ENCODE data around the gene AEBP2.
"Not testable (repeated sequence)": the region's sequence is repeated elsewhere in the genome, so short reads cannot be mapped to it uniquely, and the experiment has no call there.

AEBP2 gene

DNA sequence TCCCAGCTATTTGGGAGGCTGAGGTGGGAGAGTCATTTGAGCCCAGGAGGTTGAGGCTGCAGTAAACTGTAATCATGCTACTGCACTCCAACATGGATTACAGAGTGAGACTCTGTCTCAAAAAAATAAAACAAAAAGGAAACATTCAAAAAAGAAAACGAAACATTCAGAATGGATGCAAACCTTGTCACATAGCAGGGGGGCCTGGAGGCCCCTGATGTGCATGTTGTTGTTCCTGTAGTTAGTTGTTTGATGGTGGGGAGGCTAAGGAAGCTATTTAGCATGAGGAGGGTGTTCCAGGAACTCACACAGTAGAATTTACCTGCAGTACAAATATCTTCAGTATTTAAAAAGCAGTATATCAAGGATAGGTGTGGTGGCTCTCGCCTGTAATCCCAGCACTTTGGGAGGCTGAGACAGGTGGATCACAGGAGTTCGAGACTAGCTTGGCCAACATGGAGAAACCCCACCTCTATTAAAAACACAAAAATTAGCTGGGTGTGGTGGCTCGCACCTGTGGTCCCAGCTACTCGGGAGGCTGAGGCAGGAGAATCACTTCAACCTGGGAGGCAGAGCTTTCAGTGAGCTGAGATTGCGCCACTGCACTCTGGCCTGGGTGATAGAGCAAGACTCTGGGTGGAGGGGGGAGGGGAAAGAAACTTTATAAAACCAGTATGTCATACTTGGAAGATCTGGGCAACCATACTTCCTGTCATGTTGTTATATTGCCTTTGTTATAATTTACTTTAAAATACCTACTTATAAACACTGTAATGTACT lies 17.6 kb upstream of the AEBP2 start:
- no peak for DNase-seq

DNA sequence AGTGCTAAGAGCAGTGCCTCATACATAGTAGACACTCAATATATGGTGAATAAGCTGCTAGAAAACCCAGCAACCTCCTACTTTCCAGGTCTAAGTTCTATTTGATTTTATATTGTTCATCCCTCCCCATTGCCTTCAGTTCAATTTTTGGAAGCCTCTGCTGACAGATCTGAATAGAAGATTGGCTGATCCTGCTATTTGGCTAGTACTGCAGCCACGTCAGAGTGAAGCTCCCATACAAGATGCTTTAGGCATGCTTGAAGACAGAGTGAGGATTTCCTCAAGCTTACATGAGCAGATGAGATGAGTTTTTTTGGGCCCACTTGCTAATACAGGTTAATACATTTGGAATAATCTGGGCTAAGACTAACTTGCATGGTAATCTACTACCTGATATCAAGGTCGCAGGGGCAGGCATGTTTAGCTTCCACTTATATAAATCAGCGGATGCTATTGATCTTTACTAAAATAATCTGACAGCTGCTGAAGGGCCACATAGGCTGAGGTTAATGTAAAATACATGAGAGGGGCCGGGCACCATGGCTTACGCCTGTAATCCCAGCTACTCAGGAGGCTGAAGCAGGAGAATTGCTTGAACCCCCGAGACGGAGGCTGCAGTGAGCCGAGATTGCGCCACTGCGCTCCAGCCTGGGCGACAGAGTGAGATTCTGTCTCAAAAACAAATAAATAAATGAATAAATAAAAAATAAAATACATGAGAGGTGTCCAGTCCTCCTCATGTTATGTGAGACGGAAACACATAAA lies 15.9 kb upstream of the AEBP2 start:
- no peak for DNase-seq

DNA sequence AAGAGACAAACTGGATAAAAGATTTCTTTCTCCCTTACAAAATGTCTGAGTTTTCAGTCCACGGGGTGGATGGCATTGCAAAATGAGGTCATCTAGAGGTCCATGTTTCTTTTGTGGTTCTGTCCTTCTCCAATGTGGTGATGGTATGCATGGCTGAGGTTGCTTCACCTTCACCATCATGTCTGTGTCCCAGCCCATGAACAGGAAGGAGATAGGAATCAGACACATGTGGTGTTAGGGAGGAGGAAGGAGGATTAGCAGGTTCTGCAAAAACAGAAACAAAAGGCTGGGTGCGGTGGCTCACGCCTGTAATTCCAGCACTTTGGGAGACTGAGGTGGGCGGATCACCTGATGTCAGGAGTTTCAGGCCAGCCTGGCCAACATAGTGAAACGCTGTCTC lies 11.0 kb upstream of the AEBP2 start:
- DNase-seq, result no peak

DNA sequence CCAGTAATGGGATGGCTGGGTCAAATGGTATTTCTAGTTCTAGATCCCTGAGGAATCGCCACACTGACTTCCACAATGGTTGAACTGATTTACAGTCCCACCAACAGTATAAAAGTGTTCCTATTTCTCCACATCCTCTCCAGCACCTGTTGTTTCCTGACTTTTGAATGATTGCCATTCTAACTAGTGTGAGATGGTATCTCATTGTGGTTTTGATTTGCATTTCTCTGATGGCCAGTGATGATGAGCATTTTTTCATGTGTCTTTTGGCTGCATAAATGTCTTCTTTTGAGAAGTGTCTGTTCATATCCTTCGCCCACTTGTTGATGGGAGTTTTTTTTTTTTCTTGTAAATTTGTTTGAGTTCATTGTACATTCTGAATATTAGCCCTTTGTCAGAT lies 9.8 kb upstream of the AEBP2 start:
- not testable (repeated sequence) for DNase-seq

DNA sequence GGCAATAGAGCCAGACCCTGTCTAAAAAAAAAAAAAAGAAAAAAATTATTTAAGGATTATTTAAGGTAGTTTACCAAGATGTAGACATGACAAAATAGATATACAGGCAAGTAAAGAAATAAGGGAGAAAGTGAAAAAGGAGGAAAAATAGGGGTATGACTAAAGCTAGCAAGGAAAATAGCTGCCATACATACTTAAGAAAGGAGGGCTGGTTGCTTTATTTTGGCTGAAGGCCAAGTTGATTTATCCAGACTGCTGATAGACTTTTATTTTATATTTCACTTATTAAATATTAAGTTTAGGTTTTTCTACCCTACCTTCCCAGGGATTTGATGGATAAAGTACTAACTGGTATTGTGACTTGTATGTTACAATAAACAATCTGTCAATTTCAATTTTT lies 8.3 kb upstream of the AEBP2 start:
- no peak for DNase-seq

DNA sequence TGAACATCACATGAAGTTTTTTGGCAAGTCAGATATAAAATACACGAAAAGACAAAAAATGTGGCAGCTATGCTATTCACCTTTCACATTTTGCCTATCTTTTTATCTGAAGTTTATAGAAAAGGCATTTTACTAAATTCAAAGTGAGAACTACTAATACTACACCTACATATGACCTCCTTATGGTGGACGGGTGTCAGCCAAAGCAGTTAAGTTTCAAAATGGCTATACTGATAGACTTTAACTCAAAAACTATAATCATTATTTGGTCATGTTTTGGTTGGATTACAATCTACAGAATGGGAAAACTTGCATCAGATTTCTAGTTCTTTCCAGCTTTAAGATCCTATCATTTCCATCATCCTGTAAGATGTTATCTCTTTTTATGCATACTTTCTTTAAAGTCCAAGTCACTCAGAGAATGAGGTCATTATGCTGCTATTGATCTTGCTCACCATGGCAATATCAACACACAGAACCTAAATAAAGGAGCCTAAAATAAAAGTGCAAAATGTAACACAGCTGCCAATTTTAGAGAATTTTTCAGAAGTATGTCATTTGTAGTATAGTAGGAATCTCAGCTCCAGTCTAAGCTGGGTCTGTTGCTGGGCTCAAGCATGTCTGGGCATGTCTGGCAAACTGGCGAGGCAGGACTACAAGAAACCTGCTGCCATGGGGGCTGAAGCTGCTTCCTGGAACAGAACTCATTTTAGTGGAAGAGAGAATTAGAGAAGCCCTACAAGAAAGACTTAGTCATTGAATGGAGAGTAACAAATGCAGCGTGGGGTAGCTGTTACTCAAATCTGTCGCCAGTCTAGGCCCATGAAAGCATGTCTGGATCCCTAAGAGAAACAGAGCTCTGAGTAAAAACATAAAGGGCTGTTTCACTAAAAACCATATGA lies 7.6 kb upstream of the AEBP2 start:
- DNase-seq, result no peak

DNA sequence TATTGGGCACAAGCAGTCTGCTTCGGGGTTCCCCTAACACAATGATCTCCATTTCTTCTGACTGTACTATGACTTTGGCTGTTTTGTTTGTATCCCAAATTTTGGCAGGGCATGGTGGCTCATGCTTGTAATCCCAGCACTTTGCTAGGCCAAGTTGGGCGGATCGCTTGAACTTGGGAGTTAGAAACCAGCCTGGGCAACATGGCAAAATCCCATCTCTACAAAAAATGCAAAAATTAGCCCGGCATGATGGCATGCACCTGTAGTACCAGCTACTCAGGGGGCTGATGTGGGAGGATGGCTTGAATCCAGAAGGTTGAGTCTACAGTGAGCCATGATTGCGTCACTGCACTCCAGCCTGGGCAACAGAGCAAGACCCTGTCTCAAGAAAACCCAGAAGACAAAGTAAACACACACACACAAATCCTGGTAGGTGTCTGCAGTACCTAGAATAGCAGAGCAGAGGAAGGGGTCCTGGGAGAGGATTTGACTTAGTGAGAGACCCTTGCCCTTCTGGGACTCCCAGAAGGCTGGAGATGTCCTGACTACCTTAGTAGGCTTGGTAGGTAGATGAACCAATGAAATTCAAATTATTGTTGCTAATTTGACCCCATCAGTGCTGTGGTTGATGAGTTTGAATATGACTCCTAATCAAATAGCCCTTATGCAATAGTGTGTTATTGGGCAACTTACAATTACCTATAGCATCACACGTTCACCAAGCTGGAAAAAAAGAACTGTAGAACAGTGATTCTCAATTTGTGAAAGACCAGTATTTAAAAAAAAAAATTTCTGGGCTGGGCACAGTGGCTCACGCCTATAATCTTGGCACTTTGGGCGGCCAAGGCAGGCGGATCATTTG lies 6.8 kb upstream of the AEBP2 start:
- no peak for DNase-seq

DNA sequence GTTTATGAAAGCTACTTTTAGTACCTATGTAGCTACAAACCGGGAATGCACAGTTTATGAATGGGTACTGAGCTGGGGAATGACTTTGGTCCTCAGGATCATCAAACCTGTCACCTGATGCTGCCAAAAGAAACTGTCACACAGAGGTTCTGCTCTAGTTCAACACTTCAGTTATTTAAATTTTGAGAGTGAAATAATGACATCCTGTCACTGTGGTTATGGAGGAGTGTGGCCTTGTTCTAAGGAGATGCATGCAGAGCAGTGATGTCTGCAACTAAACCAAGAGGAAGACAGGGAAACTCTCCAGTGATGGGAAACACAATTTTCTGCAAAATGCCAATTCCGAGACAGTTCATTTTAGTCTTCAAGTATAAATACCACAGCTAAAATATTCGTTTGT lies 4.8 kb upstream of the AEBP2 start:
- no peak for DNase-seq

DNA sequence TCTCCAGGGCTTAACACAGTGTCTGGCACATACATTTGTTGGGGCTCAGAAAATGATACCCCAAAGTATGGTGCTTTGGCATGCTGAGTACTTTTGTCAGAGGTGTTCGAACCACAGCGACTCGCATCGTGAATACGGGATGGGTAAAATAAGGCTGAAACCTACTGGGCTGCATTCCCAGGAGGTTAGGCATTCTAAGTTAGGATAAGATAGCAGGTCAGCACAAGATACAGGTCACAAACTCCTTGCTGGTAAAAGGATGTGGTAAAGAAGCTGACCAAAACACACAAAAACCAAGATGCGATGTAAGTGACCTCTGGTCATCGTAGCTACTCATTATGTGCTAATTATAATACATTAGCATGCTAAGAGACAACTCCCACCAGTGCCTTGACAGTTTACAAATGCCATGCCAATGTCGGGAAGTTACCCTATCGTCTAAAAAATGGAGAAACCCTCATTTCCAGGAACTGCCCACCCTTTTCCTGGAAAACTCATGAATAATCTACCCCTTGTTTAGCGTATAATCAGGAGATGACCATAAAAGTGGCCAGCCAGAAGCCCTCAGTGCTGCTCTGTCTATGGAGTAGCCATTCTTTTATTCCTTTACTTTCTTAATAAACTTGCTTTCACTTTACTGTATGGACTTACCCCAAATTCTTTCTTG lies 3.3 kb upstream of the AEBP2 start:
- no peak for DNase-seq

DNA sequence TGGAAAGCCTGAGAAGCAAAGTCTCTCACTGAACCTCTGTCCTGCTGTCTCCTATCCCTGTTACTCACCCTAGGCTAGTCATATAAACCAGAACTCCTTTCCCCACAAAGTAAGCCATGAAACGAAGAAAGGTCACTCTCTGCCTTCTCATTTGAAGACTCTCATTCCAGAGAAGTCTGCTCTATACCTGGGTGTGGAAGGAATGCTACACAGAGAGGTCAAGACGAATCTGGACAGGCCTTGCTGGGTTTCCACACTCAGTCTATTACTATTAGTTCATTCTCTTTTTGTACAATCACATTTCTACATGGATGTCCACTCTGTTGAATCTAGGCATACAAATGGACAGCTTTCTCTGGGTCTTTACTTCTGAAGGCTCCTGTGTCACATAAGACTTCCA lies 2.4 kb upstream of the AEBP2 start:
- no peak for DNase-seq

DNA sequence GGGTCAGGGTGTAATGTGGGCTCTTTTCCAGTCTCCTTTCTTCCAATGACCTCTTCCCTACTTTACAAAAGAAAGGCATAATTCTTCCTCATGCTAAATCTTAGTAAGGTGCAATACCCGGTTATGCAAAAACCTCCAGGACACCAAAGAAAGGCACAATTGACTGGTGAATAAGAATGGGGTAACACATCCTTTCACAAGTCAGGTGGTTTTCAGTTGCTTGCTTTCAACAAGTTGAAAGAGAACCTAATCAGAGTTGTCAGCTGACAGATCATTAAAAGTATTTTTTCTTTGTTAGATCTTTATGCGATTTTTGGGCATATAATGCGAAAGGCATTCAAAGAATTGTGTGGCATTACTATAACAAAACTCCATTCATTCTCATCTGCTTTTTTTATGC lies 1.3 kb upstream of the AEBP2 start:
- no peak for DNase-seq

DNA sequence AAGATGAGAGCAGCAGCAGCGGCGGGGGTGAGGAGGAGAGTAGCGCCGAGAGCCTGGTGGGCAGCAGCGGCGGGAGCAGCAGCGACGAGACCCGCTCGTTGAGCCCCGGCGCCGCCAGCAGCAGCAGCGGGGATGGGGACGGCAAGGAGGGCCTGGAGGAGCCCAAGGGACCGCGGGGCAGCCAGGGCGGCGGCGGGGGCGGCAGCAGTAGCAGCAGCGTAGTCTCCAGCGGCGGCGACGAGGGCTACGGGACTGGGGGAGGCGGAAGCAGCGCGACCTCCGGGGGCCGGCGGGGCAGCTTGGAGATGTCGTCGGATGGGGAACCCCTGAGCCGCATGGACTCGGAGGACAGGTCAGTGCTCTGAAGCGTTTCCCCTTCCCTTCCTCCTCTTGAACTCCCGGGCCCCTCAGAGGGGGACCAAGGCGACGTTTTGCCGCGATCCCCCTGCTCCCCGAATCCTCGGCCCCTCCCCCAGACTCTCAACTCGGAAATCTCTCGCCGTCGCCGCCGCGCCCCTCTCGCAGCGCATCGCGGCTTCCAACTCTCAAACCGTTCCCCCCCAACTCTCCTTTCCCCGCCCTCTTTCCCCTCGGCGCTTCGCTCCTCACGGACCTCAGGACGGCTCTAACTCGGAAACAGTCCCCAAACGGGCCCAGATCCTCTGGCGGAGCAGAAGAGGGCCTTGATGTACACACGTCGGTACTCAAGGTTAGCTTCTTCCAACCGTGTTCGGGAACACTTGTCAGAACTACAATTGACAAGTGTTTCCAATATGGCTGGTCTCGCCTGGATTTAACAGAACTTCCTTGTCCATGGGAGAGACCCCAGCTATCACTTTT lies 947 bp downstream of the AEBP2 start:
- DNase-seq, result peak; percentile 15

DNA sequence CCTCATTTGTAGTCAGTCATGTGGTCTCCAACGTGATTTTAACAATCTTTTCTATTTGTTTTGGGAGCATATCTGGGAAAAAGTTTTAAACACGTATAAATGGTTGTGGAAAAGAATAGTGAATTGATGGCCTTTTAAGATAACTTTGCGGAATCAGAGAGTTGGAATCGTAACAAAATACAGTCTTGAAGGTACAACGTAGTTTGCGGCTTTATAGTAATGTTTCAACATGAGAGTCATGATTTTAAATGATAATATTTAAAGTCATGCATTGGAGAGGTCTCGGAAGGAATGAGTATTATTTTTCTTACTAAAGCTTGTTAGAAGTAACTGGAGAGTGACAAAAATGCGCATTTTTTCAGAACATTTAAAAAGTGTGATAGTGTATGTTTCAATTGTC lies 1.6 kb downstream of the AEBP2 start:
- no peak for DNase-seq

DNA sequence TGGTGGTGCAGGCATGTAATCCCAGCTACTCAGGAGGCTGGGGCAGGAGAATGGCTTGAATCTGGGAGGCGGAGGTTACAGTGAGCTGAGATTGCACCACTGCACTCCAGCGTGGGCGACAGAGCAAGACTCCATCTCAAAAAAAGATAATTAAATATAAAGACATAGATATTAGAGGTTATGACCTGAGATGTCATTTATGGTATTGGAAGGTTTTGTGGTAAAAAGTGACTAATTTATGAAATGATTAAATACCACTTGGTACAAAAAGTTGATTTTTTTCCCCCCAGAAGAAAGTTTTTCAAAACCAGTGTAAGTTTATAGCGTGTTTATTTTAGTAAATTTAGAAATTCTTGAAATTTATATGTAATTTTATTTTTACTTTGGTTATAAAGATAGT lies 4.3 kb downstream of the AEBP2 start:
- no peak for DNase-seq

DNA sequence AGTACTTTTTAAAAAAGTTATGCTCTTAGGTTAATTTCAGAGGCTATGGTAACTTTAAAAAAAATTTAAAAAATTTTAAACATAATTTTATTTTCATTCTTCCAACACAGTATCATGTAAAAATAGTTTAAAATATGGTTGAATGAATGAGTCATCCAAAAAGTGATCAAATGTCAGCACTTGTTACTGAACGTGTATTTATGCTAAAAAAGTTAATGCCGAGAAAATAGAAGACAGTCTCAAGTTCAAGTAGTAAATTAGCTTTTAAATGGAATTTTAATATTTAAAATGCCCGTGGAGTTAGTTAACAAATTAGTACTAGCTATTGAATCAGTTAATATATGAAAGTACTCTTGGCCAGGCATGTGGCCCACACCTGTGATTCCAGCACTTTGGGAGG lies 4.8 kb downstream of the AEBP2 start:
- no peak for DNase-seq

DNA sequence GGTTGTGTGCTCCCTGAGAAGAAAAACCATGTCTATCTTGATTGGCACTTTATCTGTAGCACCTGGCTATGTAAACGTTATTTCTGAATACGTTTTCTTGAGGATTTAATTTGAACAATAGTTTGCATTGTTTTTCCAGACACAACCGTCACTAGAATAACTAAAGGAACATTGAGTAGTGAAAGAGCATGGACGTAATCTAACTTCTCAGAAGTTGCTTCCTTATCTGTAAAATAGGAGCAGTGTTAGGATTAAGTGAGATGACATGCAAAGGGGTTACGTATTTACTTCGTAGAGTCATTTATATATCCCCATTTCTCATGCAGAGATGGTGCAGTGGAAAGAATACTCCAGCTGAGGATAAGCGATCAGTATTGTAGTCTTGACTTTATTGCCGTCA lies 8.1 kb downstream of the AEBP2 start:
- no peak for DNase-seq

DNA sequence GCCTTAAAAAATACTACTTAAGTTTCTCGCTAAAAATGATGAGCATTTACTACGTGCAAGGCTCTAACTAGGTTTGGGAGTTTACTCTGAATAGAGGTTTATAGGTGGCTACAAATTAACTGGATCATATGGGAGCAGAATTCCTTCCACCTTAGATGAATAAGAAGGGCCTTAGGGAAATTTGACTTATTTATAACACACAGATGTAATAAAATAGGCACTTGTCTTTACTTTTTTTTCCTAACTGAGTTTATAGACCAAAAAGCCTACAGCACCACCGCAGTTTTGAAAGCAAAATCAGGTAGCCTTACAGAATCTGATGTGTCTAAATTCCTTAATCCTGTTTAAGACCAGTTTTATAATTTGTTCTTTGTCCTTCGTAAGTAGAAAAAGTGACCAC lies 10.5 kb downstream of the AEBP2 start:
- no peak for DNase-seq

DNA sequence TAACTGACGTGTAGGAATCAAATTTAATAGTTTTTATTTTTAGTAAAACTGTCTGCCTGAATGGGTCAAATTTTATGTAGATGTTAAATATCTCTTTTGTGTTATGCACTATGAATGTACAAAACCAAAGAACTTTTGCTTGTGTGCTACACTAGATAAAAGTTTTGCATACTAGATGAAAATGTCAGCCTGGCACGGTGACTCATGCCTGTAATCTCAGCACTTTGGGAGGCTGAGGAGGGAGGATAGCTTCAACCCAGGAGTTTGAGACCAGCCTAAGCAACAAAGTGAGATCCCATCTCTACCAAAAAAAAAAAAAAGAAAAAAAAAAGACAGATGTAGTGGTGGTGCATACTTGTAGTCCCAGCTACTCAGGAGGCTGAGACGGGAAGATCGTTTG lies 11.1 kb downstream of the AEBP2 start:
- DNase-seq, result no peak

DNA sequence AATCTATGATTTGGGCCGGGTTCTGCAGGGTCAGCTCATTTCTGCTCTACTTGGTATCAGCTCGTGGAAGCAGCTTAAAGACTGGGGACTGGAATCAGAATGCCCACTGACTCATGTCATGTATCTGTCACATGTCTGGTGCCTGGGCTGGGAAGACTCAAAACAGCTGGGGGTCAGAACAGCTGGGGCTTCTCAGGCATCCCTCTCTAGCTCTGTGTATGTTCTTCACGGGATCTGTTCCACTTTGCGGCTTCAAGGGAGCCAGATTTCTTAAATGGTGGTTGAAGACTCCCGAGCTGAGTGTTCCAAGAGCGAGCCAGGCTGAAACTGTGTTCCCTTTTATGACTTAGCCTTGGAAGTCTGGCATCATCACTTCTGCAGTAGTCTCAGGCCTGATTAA lies 11.9 kb downstream of the AEBP2 start:
- DNase-seq, result no peak

DNA sequence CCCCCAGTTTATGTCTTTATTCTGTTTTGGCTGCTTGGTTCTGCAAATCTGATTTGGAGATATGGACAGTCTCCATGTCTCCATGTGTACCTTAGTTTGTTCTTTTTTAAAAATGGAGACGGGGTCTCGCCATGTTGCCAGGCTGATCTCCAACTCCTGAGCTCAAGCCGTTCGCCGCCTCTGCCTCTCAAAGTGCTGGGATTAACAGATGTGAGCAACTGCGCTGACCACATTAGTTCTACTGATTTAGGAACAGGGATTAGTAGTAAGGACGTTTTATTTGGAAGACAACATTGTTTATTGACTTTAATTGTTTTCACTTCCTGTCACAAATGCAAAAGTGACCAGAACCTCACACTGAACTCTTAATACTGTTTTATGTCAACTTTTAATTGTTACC lies 14.7 kb downstream of the AEBP2 start:
- no peak for DNase-seq

DNA sequence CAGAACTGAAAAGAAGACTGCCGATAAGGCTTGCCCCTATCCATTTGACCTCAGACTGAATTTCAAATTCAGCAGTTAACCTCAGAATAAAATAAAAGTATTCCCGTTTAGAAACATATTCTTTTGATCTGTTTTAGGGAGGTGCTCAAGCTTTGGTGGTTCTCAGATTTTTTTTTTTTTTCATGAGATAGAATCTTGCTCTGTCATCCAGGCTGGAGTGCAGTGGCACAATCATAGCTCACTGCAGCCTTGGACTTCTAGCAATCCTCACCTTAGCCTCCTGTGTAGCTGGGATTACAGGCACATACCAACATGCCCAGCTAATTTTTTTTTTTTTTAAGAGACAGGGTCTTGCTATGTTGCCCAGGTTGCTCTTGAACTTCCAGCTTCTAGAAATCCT lies 15.5 kb downstream of the AEBP2 start:
- DNase-seq, result no peak
